Cardiac atrium fibroblast (primary cell): ENCODE data around the gene MAPK12. TPM values are rescaled to one million over a fixed set of nuclear protein-coding genes. Genes with fewer than 3 reads are reported as not detected.

Source experiments
- total RNA-seq: library from RNA; depleted of rRNA; stranded (reverse); fragments of >200 nt; gene quantifications from 2 replicates; pipeline ENCODE4 v1.2.3, GENCODE V29; 2015

MAPK12 gene
- 37.4 and 43.9 TPM in 2 replicates for total RNA-seq

GRCh38 chr22:50261615-50262459 is at the start of gene MAPK12:
MAPK12 (minus strand) TSS chr22:50261683; CDS start chr22:50261509, 174 bp downstream.

GRCh38 chr22:50306753-50307749 is 45.6 kb upstream of the MAPK12 start, which contains the start of gene PLXNB2:
PLXNB2 (minus strand) TSS chr22:50307646; CDS start chr22:50290584, 17,062 bp downstream.

GRCh38 chr22:50269970-50270665 is 8.6 kb upstream of the MAPK12 start, which contains the start of gene MAPK11:
MAPK11 (minus strand) TSS chr22:50270380; CDS start chr22:50270292, 88 bp downstream.

GRCh38 chr22:50250555-50251476 is 10.7 kb downstream of the MAPK12 start, which contains the start of gene HDAC10:
HDAC10 (minus strand) TSS chr22:50251265; CDS start chr22:50251032, 233 bp downstream.

GRCh38 chr22:50244420-50245213 is 16.9 kb downstream of the MAPK12 start, which contains the start of gene TUBGCP6:
TUBGCP6 (minus strand) TSS chr22:50245023; CDS start chr22:50244459, 564 bp downstream.

Other genes starting within 250 kb of the MAPK12 start
- gene IL17REL, start 248.9 kb downstream of the MAPK12 start, total RNA-seq: not detected in 2 replicates
- gene TTLL8, start 203.4 kb downstream of the MAPK12 start, total RNA-seq: not detected in 2 replicates
- 1.1 and 1.6 TPM in 2 replicates for gene MLC1, start 176.3 kb downstream of the MAPK12 start, total RNA-seq
- gene MOV10L1, start 171.7 kb downstream of the MAPK12 start, total RNA-seq: 2.1 and 3.6 TPM in 2 replicates
- gene PANX2, start 91.0 kb downstream of the MAPK12 start, total RNA-seq: 0.65 and 1.1 TPM in 2 replicates
- gene TRABD, start 75.8 kb downstream of the MAPK12 start, total RNA-seq: 23.5 and 27.1 TPM in 2 replicates
- 18.3 and 19.5 TPM in 2 replicates for gene SELENOO, start 60.7 kb downstream of the MAPK12 start, total RNA-seq
- 25.6 and 27.3 TPM in 2 replicates for gene TUBGCP6, start 16.7 kb downstream of the MAPK12 start, total RNA-seq
- gene HDAC10, start 10.4 kb downstream of the MAPK12 start, total RNA-seq: 19.0 and 19.1 TPM in 2 replicates
- gene MAPK11, start 8.7 kb upstream of the MAPK12 start, total RNA-seq: 12.6 and 14.4 TPM in 2 replicates
- 84.8 and 155 TPM in 2 replicates for gene PLXNB2, start 46.0 kb upstream of the MAPK12 start, total RNA-seq
- 0.81 and 4.5 TPM in 2 replicates for gene DENND6B, start 65.3 kb upstream of the MAPK12 start, total RNA-seq
- gene PPP6R2, start 81.6 kb upstream of the MAPK12 start, total RNA-seq: 47.3 and 51.6 TPM in 2 replicates
- 48.1 and 49.5 TPM in 2 replicates for gene SBF1, start 213.4 kb upstream of the MAPK12 start, total RNA-seq
- gene ADM2, start 219.9 kb upstream of the MAPK12 start, total RNA-seq: 10.2 and 10.8 TPM in 2 replicates
- not detected in 2 replicates for gene MIOX, start 225.2 kb upstream of the MAPK12 start, total RNA-seq
- gene LMF2, start 246.0 kb upstream of the MAPK12 start, total RNA-seq: 92.3 and 98.9 TPM in 2 replicates
- 20.0 and 24.9 TPM in 2 replicates for gene NCAPH2, start 246.5 kb upstream of the MAPK12 start, total RNA-seq